Stimulated activated naive CD8-positive, alpha-beta T cell treated with anti-CD3 and anti-CD28 coated beads, Interleukin-15, amount 100 ng/mL, for 72 hours (primary cell): Measurements from ENCODE around the gene FN3K.

ENCODE experiments used
- ATAC-seq: fragments of 150-1000 bp; cut with Tn5 transposase; 2 replicates; pipeline ENCODE4 v1.10.0; 2021; ENCODE audit warnings: mild to moderate bottlenecking, moderate library complexity
- DNase-seq, 2 donors: peaks; one replicate each; pipeline ENCODE4 v3.0.0; 2021 to 2022
- H3K27ac Mint-ChIP-seq, 2 donors: one replicate each; pipeline ENCODE4 v1.8.0; 2022; ENCODE audit warnings: mild to moderate bottlenecking in 2 of 2, mixed read lengths in 2 of 2, moderate library complexity in 2 of 2
- H3K27me3 Mint-ChIP-seq: one replicate; pipeline ENCODE4 v1.8.0; 2022; ENCODE audit warnings: mixed read lengths
- H3K4me1 Mint-ChIP-seq: one replicate; pipeline ENCODE4 v1.8.0; 2022; ENCODE audit warnings: mild to moderate bottlenecking, mixed read lengths
- H3K4me3 Mint-ChIP-seq, 2 donors: one replicate each; pipeline ENCODE4 v1.8.0; 2022; ENCODE audit warnings: mild to moderate bottlenecking in 2 of 2, mixed read lengths in 2 of 2, moderate library complexity in 1 of 2
- H3K9me3 Mint-ChIP-seq, 2 donors: one replicate each; pipeline ENCODE4 v1.8.0; 2022; ENCODE audit warnings: mixed read lengths in 2 of 2

Gene FN3K

GRCh38 chr17:82789051-82789592 lies 53.7 kb downstream of the FN3K start:
- no peaks in the 10 kb centered on the region for H3K4me1 Mint-ChIP-seq
- H3K27me3 Mint-ChIP-seq, result no peaks in the 10 kb centered on the region
- H3K27ac Mint-ChIP-seq, result no peak overlapping the region
- no peak overlapping the region for H3K4me3 Mint-ChIP-seq
- ATAC-seq (no peak), DNase-seq (no peak)
- H3K9me3 Mint-ChIP-seq, result no peaks in the 10 kb centered on the region

- H3K4me3 Mint-ChIP-seq, result no peak overlapping the region
- ATAC-seq (no peak), DNase-seq (no peak)
- no peaks in the 10 kb centered on the region for H3K4me1 Mint-ChIP-seq
- H3K27ac Mint-ChIP-seq, result peak overlapping the region; percentile 46 to 48
- H3K9me3 Mint-ChIP-seq, result no peaks in the 10 kb centered on the region
- H3K27me3 Mint-ChIP-seq, result no peaks in the 10 kb centered on the region
Measured at GRCh38 chr17:82789806-82790205, 54.4 kb downstream of the FN3K start.

GRCh38 chr17:82790391-82790790 lies 55.0 kb downstream of the FN3K start:
- H3K9me3 Mint-ChIP-seq, result no peaks in the 10 kb centered on the region
- ATAC-seq, result no peak

GRCh38 chr17:82791532-82791931 lies 56.1 kb downstream of the FN3K start:
- Mint-ChIP-seq H3K4me1 (no peaks in the 10 kb centered on the region), H3K4me3 (no peak overlapping the region), H3K27ac (no peak overlapping the region), H3K9me3 (no peaks in the 10 kb centered on the region), H3K27me3 (no peaks in the 10 kb centered on the region)
- ATAC-seq (no peak), DNase-seq (no peak)

More at GRCh38 chr17:82790391-82790790, 55.0 kb downstream of the FN3K start:
- Mint-ChIP-seq H3K27me3 (no peaks in the 10 kb centered on the region), H3K4me1 (no peaks in the 10 kb centered on the region), H3K27ac (peak overlapping the region; percentile 50 to 67), H3K4me3 (no peak overlapping the region)
- no peak for DNase-seq

DNA sequence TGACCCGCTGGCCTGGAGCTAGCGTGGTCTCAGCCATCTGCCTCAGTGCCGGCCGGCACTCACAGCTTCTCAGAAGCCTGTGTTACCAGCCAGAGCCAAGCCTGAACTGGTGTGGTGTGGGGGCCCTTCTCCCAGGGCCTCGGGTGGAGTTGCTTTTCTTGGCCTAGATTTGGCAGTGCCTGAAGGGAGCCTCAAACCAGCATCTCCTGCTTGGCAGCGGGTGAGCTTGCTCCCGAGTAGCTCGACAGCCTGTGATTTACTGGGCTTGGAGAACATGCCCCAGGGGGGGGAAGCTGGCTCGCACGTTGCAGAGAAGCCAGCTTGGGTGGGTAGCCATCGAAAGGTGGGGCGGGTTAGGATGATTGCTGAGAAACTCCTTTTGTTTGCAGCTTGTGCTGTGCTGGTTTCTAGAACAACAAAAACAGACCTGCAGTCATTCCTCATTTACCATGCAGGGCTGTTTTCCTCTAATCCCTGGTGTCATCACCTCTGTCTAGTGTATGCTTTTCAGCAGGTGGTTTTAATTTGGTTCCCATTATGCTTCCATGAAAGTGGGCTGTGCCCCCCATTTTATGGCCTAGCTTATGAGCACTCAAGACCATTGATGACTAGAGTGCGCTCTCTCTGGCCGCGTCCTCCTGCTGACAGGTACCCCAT lies 58.7 kb downstream of the FN3K start:
- DNase-seq (no peak), ATAC-seq (no peak)
- Mint-ChIP-seq H3K9me3 (no peaks in the 10 kb centered on the region), H3K27ac (no peak overlapping the region), H3K27me3 (no peaks in the 10 kb centered on the region), H3K4me3 (no peak overlapping the region), H3K4me1 (no peaks in the 10 kb centered on the region)

GRCh38 chr17:82794781-82795482 lies 59.5 kb downstream of the FN3K start:
- ATAC-seq, result no peak
- H3K4me3 Mint-ChIP-seq, result no peak overlapping the region
- DNase-seq, result no peak
- no peaks in the 10 kb centered on the region for H3K27me3 Mint-ChIP-seq
- H3K9me3 Mint-ChIP-seq, result no peaks in the 10 kb centered on the region
- H3K4me1 Mint-ChIP-seq, result no peaks in the 10 kb centered on the region
- H3K27ac Mint-ChIP-seq, result peak overlapping the region in 1 of 2 donors; percentile 12

DNA sequence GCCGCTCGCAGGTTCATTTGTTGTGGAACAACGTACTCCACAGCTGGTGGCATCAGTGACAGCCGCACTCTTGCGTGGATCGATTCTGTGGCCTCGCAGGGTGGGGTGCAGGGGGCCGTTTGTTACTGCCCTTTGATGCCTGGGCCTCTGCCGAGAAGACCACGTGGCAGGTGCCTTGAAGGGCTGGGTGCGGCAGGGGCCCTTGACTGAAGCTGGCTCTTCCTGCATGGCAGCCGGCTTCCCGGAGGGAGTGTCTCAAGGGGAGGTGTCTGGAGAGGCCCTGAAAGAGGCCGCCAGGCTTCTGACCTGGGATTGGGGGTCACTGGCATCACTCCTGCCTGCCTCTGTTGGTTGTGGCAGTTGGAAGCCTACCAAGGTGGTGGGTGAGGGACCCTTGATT lies 60.2 kb downstream of the FN3K start:
- Mint-ChIP-seq H3K27ac (no peak overlapping the region), H3K27me3 (no peaks in the 10 kb centered on the region), H3K9me3 (no peaks in the 10 kb centered on the region), H3K4me1 (no peaks in the 10 kb centered on the region), H3K4me3 (no peak overlapping the region)
- ATAC-seq (no peak), DNase-seq (no peak)

DNA sequence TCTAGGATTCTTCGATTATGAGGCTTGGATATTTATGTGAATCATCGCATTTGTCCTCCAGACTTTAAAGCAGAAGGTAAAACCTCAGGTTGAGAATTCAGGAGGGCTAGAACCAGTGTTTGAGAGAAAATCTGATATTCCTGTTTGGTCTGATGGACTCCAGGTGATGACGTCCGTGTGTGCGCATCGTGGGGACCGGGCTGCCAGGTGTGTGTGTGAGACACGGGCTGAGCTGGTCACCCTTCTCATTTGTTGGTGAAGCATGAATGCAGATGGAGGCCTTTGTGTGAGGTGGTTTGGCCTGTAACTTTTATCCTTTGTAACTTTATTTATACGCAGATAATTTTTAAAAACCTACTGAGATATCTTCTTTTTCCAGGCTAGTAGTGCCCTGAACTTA lies 61.6 kb downstream of the FN3K start:
- Mint-ChIP-seq H3K27me3 (no peaks in the 10 kb centered on the region), H3K4me3 (no peak overlapping the region), H3K9me3 (peaks cover 0 to 8% of the 10 kb centered on the region in 2 donors), H3K4me1 (peaks cover 7% of the 10 kb centered on the region), H3K27ac (no peak overlapping the region)
- ATAC-seq, result no peak
- no peak for DNase-seq

DNA sequence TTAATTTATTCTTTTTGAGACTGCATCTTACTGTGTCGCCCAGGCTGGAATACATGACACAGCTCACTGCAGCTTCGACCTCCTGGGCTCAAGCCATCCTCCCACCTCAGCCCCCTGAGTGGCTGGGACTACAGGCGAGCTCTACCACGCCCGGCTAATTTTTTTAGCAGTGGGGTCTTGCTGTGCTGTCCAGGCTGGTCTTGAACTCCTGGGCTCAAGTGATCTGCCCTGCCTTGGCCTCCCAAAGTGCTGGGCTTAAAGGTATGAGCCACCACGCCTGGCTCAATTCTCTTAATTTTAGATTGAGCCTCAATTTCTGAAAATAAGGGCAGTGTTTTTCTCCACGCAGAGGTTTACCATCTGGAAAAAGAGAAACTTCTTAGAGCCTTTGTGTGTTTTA lies 63.3 kb downstream of the FN3K start:
- Mint-ChIP-seq H3K4me3 (no peak overlapping the region), H3K4me1 (peaks cover 11% of the 10 kb centered on the region), H3K27me3 (no peaks in the 10 kb centered on the region), H3K27ac (no peak overlapping the region), H3K9me3 (peaks cover 0 to 8% of the 10 kb centered on the region in 2 donors)
- ATAC-seq, result no peak
- no peak for DNase-seq

- ATAC-seq (no peak), DNase-seq (no peak)
- Mint-ChIP-seq H3K27me3 (no peaks in the 10 kb centered on the region), H3K4me1 (peaks cover 11% of the 10 kb centered on the region), H3K27ac (no peak overlapping the region), H3K9me3 (peaks cover 0 to 8% of the 10 kb centered on the region in 2 donors), H3K4me3 (no peak overlapping the region)
Measured at GRCh38 chr17:82799591-82799990, 64.2 kb downstream of the FN3K start.
